OCI-LY1 (cell line): ENCODE measurements around the gene RBSN.

ENCODE experiments used
- CTCF ChIP-seq: fragments of 200-600 bp; sonication (generic), shearing (Covaris generic); IDR thresholded peaks from 2 replicates; pipeline ENCODE4 v1.5.1; 2017; ENCODE audit warnings: mild to moderate bottlenecking, antibody characterized with exemption, low read length, moderate library complexity, mixed read lengths
- EZH2 ChIP-seq: fragments of 200-600 bp; sonication (generic), shearing (Covaris generic); IDR thresholded peaks from 2 replicates; pipeline ENCODE4 v1.8.0; 2017; ENCODE audit warnings: borderline replicate concordance, mixed run types, mild to moderate bottlenecking, antibody characterized with exemption, low read length, moderate library complexity, mixed read lengths

DNA sequence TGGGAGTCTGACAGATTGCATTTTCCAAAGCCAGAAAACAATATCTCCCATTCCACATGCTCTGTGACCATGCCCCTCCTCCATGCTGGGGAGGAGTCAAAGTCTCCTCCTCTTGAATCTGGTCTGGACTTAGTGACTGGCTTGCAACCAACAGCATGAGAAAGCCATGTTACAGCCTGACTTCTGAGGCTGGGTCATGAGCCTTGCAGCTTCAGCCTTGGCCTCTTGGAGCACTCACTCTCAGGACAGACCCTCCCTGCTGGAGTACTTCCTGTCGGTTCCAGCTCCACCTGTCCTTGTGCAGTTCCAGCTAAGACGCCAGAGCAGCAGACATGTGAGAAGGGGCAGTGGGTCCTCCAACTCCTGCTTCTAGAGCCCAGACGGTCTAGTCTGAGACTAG, 49.7 kb upstream of the RBSN start:
- no peak for TF ChIP-seq CTCF
- TF ChIP-seq EZH2, result no peak
